ENCODE data around the gene TC2N.
"Not testable (repeated sequence)": the region's sequence is repeated elsewhere in the genome, so short reads cannot be mapped to it uniquely, and the experiment has no call there.

Gene TC2N

DNA sequence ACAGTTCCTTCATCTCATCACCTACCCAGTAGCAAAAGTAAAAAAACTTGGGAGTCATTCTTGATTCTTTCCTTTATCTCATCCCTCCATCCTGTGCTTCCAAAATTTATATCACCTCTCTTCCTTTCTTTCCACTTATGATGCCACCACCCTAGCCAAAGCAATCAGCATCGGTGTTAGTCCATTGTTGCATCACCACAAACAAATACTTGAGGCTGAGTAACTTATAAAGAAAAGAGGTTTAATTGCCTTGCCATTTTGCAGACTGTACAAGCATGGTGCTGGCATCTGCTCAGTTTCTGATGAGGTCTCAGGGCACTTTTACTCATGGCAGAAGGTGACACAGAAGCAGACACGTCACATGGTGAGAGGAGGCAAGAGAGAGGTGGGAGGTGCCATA lies 115.6 kb downstream of the TC2N start:
- DNase-seq, result no peak

DNA sequence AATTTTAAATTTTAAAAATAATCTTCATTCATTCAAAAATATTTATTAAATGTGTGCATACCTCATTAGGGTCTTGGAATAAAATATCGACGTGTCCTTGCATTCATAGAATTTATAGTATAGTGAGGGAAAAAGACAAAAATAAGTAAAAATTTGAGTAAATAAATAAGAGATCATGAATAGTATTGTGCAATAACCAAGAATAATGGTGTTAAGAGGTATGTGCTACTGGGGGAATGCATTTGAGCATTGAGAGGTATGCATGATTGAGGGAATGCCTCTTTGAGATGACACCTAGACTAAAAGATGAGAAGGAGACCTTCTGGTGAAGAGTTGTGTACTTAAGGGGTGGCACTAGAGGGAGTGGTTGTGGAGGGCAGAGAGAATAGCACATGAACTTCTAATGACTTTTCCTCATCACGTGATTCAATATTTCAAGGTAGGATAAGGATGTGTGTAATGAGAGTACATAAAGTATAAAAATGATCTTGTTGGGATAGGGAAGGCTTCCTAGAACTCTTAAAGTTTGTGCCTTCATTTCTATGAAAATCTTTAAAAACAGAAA lies 116.6 kb downstream of the TC2N start:
- no peak for DNase-seq

DNA sequence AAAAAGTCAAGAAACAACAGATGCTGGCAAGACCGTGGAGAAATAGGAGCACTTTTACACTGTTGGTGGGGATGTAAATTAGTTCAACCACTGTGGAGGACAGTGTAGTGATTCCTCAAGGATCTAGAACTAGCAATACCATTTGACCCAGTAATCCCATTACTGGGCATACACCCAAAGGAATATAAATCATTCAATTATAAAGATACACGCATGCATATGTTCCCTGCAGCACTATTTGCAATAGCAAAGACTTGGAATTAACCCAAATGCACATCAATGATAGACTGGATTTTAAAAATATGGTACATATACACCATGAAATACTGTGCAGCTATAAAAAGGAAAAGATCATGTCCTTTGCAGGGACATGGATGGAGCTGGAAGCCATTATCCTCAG lies 117.5 kb downstream of the TC2N start:
- DNase-seq, result no peak

- no peak for DNase-seq
Observed at GRCh38 chr14:91748049-91748448, 119.3 kb downstream of the TC2N start.

DNA sequence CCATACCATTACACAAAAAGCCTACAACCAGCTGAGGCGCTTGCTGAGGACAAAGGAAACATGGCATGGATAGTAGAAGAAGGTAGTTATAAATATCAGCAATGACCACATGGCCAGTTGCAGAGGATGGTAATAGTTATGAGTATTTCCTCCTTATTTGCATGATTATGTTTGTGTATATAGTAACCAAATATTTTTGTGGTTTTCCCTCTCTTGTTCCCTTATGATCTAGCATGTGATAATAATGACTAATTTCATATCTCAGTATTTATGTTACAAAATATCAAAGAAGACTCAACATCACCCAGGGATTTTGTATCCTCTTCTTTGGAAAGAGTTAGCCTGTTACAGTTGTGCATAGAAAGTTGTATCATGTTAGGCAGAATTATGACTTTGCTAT lies 122.0 kb downstream of the TC2N start:
- no peak for DNase-seq

DNA sequence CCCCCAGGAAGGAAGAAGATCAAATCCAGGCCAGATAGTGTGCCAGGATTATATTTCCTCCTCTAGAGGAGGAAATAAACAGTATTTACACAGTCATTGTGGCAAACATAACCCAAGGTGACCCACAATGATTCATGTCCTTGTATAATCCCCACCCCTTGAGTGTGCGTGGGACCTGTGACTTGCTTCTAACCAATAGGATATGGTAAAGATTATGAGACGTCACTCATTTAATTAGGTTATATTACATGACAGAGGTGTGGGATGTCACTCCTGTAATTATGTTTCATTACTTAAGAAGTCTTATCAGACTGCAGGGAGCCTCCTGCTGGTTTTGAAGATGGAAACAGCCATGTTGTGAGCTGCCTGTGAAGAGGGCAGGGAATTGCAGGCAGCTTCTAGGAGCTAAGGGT lies 123.3 kb downstream of the TC2N start:
- no peak for DNase-seq

DNA sequence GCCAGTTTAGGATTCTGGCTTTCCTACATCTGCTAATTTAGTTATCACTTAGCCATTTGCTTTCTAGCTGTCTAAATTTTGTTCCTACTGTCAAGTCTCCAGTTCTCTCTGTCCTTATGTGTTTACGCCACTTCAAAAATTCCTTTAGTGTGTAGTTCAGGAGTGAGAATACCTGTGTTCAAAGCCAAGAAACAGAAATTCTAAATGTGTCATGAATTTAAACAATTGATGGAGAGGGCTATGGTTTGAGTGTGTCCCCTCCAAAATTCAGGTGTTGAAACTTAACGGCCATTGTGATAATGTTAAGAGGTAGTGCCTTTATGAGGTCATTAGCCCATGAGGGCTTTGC lies 124.1 kb downstream of the TC2N start:
- DNase-seq, result no peak

GRCh38 chr14:91742621-91743304 lies 124.6 kb downstream of the TC2N start:
- DNase-seq, result no peak

DNA sequence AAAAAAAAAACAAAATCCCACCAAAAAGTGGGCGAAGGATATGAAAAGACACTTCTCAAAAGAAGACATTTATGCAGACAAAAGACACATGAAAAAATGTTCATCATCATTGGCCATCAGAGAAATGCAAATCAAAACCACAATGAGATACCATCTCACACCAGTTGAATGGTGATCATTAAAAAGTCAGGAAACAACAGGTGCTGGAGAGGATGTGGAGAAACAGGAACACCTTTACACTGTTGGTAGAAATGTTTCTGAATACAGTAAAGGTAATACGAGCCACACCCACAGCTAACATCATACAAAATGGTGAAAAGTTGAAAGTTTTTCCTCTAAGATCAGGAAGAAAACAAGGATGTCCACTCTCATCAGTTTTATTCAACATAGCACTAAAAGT lies 127.5 kb downstream of the TC2N start:
- not testable (repeated sequence) for DNase-seq

DNA sequence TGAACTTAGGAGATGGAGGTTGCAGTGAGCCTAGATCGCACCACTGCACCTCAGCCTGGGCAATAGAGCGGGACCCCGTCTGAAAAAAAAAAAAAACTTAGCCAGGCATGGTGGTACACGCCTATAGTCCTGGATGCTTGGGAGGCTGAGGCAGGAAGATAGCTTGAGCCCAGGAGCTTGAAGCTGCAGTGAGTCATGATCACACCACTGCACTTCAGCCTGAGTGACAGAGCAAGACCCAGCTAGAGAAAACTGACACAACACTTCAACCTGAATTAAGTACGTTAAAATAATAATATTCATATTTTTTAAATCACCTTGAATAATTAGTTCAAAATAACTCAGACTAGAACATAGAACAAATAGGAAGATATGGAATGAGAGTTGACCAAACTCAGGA lies 129.7 kb downstream of the TC2N start:
- no peak for DNase-seq

DNA sequence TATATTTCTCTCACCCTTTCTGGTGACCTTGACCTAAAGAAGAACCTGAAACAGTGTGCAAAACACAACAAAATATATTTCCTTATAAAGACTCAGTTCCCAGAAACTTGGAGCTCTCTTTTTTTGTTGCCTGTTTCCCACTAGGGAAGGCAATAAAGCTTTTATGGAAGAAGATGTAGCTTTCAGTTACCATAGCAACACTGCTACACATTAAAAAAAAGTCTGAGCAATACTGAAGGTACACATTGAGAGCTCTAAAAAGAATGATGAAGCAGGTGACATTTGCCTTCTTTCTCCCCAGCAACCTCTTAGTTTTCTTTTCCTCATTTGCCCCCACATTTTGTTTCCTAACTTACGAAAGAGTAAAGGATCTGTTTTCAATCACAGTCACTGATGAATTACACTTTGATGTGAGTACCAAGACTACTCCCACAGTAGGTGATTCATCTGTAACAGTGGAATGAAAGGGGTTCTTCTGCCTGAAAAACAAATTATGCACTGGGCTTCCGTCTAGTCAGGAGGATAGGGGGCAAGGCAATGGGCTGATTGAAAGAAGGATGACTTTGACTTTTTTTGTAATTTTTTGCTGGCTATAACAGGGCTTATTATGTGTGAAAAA lies 134.4 kb downstream of the TC2N start:
- no peak for DNase-seq

GRCh38 chr14:91732439-91732838 lies 134.9 kb downstream of the TC2N start:
- DNase-seq, result no peak

GRCh38 chr14:91731986-91732385 lies 135.3 kb downstream of the TC2N start, which contains the start of gene CATSPERB:
CATSPERB (minus strand) TSS chr14:91732086; CDS start chr14:91729479, 2,607 bp downstream.
- no peak for DNase-seq

GRCh38 chr14:91731018-91731417 lies 136.3 kb downstream of the TC2N start:
- DNase-seq, result no peak

- DNase-seq, result no peak
Observed at GRCh38 chr14:91729756-91730155, 137.6 kb downstream of the TC2N start.
